Stimulated activated CD4-positive, alpha-beta T cell treated with anti-CD3 and anti-CD28 coated beads, Interleukin-1b, Interleukin-23, amount 100 ng/mL, for 48 hours (primary cell): ENCODE data around the gene DCAF8L2.
"Not testable (repeated sequence)": the region's sequence is repeated elsewhere in the genome, so short reads cannot be mapped to it uniquely, and the experiment has no call there.

ENCODE experiments used
- DNase-seq: peaks from one replicate; pipeline ENCODE4 v3.0.0-alpha.2; 2020

DCAF8L2 gene

DNA sequence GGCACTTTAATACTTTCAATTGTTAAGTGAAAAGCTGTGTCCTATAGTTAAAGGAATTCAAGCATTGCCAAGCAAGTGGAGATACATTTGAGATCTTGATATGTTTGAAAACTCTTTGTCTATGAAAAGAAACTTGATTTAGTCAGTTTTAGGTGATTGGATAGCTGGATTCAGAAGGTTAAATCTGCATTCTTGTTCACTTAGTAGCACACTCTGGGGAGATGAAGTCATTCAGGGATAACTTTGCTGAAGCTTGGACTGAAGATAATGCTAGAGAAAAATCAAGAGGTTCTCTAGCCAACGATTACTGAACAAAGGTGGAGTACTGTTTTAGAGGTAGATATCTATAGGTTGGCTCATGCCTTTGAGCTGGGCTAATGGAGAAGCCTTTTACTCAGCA is 90.6 kb downstream of the DCAF8L2 start:
- DNase-seq = no peak

DNA sequence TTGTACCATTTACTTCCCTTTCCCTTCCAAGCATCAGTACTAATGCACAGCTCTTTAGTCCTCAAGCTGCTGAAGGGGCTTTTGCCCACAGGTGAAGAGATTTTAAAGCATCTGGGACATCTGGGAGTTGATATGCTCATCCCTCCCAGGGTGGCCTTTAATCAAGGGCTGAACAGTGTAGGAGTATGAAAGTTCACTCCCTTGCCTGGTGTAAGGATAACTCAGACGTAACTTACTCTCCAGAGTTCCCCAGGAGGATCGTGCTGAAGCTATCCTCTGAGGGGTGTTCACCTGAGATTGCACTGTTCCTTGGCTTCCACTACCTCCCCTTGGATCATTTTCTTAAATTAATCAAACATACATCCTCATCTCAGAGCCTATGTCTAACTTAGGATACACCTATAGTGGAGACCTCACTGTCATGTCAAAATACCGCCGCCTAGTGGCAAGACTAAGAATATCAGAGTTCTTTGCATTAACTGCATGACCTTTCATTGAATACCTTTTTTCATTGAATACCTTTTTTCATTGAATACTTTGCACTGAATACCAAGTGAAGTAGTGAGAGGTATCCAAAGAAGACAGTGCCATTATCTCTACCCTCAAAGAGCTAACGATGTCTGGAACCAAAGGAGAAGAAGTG is 93.5 kb downstream of the DCAF8L2 start:
- not testable (repeated sequence) for DNase-seq

GRCh38 chrX:27694667-27695066 is 104.5 kb downstream of the DCAF8L2 start:
- no peak for DNase-seq

- DNase-seq = no peak
Measured at GRCh38 chrX:27706526-27706925, 116.4 kb downstream of the DCAF8L2 start.

GRCh38 chrX:27715610-27716009 is 125.5 kb downstream of the DCAF8L2 start:
- DNase-seq = no peak

DNA sequence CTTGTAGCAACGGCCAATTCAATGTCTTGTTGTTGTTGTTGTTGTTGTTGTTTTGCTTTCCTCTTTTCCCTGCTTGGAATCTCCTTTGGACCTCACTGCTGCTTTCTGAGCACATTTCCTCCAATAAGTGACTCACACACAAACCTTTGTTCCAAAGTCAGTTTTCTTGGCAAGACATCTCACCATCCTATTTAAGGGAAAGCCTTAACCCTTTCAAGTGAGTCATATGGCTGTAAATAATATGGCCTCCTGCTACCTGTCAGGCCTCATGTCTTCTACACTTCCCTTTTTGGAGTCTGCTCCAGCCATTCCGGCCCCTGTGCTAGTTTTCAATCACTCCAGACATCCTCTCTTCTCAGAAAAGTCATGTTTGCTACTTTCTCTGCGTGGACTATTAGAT is 138.1 kb downstream of the DCAF8L2 start:
- no peak for DNase-seq

GRCh38 chrX:27731962-27732361 is 141.8 kb downstream of the DCAF8L2 start:
- DNase-seq = no peak

GRCh38 chrX:27735914-27736313 is 145.8 kb downstream of the DCAF8L2 start:
- no peak for DNase-seq

DNA sequence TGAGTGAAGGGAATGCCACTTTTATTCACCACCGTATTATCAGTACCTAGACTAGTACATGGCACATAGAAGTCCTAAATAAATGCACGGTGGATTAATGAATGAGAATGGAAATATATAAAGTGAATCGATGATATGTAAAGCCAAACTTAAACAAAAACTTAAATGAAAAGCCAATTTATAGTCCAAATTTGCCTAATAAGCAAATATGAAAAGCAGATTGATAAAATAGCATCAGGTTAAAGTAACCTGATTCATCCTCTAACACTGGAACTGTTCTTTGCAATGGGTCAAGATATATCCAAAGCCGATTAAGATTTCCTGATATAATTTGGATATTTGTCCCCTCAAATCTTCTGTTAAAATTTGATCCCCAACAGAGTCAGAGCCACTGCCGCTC is 150.8 kb downstream of the DCAF8L2 start:
- DNase-seq = no peak

DNA sequence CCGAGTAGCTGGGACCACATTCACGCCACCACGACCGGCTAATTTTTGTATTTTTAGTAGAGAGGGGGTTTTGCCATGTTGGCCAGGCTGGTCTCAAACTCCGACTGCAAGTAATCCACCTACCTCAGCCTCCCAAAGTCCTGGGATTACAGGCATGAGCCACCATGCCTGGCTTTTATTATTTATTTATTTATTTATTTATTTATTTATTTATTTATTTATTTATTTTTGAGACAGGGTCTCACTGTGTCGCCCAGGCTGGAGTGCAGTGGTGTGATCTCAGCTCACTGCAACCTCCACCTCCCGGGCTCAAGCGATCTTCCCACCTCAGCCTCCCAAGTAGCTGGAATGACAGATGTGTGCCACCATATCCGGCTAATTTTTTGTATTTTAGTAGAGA is 153.4 kb downstream of the DCAF8L2 start:
- not testable (repeated sequence) for DNase-seq

GRCh38 chrX:27746516-27746915 is 156.4 kb downstream of the DCAF8L2 start:
- DNase-seq = no peak

GRCh38 chrX:27750298-27750697 is 160.2 kb downstream of the DCAF8L2 start:
- not testable (repeated sequence) for DNase-seq

GRCh38 chrX:27751976-27752375 is 161.8 kb downstream of the DCAF8L2 start:
- DNase-seq = no peak

DNA sequence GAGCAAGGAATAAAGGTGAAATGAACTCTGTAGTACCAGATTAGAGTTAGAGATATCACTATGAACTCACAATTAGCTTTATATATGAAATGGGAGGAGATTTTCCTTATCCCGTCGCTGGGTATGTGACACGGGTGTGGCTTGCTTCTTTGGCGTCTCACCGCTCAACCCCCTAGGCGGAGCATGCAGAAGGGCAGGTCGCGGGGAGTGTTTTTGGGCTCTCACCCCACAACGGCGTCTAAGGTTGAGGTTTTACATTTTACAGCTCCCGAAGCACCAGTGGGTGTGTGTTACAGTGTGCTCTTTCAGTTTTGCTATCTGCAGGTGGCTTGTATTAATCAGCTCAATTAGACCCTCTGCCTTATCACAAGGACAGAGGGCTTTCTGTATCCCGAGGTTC is 175.6 kb downstream of the DCAF8L2 start:
- no peak for DNase-seq

GRCh38 chrX:27767387-27767786 is 177.2 kb downstream of the DCAF8L2 start:
- DNase-seq = no peak

DNA sequence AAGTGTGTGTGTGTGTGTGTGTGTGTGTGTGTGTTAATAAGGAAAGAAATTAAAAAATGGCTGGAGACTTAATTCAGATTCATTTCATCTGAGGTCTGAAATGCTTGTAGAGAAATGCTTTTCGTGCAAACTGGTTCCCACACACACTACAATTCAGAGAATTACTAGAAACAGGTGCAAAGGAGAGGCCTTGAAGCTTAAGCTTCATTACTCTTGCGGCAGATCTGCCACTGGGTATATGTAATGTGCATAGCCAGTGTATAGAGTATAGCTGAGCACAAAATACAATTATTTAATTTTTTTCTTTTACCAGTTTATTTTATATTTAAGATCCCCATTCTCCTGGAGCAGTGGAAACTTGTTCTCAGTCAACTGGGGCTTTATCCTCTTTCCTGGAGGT is 185.8 kb downstream of the DCAF8L2 start:
- no peak for DNase-seq

DNA sequence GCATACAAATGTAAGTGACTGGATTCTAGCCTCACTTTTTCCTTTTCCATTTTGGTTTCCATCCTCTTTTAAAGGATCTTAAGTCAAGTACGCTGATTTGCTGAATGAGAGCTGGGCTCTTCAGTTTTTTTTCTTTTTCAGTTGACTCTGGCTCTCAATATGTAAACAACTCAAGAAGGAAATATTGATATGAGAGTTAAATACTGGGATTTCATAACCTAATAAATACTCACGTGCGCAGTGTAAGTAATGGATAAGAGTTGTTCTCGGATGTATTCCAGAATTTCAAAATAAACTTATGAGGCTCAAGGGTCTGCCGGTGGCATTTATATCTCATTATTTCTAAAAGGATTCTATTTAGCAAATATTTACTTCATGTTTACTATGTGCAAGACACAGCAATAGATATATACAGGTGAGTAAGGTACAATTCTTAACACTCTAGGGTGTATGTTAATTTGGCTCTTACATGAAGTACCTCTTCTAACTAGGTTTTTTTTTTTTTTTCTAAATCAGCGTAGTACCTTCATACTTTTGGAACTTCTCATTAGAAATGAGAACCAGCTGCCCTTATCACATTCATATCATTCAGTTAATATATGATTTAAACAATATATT is 206.6 kb downstream of the DCAF8L2 start:
- DNase-seq = no peak

DNA sequence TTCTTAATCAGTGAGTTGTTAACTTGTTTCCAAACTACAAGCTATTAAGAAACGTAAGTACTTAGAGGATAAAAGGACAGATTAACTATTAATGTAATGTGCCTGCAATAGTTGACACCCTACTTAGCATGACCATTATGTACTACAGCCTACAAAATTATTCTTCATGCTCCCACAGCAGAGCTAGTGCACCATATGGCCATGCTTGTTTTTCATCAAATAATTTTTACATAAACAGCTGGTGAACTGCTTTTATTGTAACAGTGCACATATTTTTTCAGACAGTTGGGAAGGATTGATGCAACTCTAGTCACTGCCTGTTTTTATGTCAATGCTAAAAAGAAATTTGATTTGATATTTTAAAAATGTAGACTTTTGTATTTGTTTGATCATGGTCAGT is 207.4 kb downstream of the DCAF8L2 start:
- DNase-seq = no peak
